Mesodermal cell (in vitro differentiated cells): Measurements from ENCODE around the gene PAN2.
"Not testable (repeated sequence)": the region's sequence is repeated elsewhere in the genome, so short reads cannot be mapped to it uniquely, and the experiment has no call there.

Experiments used
- H3K27ac ChIP-seq: 2 replicates; pipeline ENCODE4 v1.7.0; 2013; ENCODE audit warnings: mild to moderate bottlenecking, low read depth, low read length, moderate library complexity; ENCODE audit not compliant: severe bottlenecking
- H3K36me3 ChIP-seq: 2 replicates; pipeline ENCODE4 v1.7.1; 2013; ENCODE audit warnings: mild to moderate bottlenecking, low read length, moderate library complexity; ENCODE audit not compliant: control insufficient read depth, insufficient read depth
- H3K4me1 ChIP-seq: one replicate; pipeline ENCODE4 v1.7.1; 2013; ENCODE audit warnings: mild to moderate bottlenecking, low read length; ENCODE audit not compliant: insufficient read depth, control insufficient read depth, poor library complexity, severe bottlenecking
- H3K4me3 ChIP-seq: 2 replicates; pipeline ENCODE4 v1.7.0; 2013; ENCODE audit warnings: low read length, control low read depth, mild to moderate bottlenecking; ENCODE audit not compliant: insufficient read depth, poor library complexity, severe bottlenecking; ENCODE audit errors: extremely low read depth
- H3K9me3 ChIP-seq: 2 replicates; pipeline ENCODE4 v1.7.1; 2013; ENCODE audit warnings: mild to moderate bottlenecking, low read length, moderate library complexity; ENCODE audit not compliant: control insufficient read depth
- WGBS, 2 experiments: methylation state at CpG; one replicate each; pipeline ENCODE4 v1.1.5; 2013; ENCODE audit warnings: missing lambda C conversion rate in 2 of 2; ENCODE audit not compliant: insufficient coverage in 2 of 2; 5-methylcytosine and 5-hydroxymethylcytosine counted together

The PAN2 gene

DNA sequence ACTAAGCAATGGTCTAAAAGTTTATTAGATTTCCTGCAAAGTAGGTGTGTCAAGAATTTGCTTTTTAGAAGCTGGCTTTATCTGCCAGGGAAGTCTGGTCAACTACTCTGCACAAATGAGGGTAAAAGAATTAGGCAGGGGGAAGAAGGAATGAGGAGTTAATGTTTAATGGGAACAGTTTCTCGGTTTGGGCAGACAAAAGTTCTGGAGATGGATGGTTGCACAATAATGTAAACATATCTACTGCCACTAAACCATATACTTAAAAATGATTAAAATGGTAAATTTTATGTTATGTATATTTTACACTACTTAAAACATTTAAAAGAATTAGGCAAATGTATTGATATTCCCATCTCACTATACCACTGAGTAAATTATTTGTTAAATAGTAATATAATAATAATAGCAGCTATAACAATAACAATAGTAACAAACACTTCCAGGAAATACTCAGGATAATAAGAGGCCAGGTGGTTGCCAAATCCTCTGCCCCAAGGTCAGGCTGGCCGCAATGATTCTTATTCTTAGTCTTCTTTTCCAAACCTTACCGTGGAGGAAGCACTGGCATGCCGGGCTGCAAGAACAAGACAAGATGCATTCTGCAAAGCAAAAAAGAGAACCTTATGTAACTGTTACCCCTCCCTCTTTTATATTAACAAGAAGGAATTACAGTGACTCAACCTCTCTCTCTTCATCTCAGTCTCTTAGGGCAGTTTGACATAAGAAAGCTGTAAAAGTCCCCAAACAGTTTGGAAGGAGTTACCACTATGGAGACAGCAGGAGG, 47.6 kb downstream of the PAN2 start:
- H3K27ac ChIP-seq: no peak overlapping the region
- no peaks in the 10 kb centered on the region for H3K9me3 ChIP-seq
- H3K36me3 ChIP-seq: peaks cover 84% of the 10 kb centered on the region
- no peak overlapping the region for H3K4me3 ChIP-seq
- no peaks in the 10 kb centered on the region for H3K4me1 ChIP-seq
- 90 to 93% methylated on average over 2 to 3 of the region's 4 CpGs for WGBS, 2 experiments

DNA sequence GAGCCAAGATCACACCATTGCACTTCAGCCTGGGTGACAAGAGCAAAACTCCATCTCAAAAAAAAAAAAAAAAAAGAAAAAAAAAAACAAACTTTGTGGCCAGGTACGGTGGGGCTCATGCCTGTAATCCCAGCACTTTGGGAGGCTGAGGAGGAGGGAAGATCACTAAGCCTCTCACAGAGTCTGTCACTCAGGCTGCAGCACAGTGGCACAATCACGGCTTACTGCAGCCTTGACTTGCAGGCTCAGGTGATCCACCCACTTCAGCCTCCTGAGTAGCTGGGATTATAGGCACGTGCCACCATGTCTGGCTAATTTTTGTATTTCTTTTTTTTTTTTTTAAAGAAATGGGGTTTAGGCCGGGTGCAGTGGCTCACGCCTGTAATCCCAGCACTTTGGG, 49.5 kb downstream of the PAN2 start:
- not testable (repeated sequence) for H3K27ac ChIP-seq, H3K9me3 ChIP-seq, H3K4me1 ChIP-seq, H3K4me3 ChIP-seq
- peaks cover 85% of the 10 kb centered on the region for H3K36me3 ChIP-seq
- 88 to 92% methylated on average over 4 of the region's 5 CpGs for WGBS, 2 experiments

DNA sequence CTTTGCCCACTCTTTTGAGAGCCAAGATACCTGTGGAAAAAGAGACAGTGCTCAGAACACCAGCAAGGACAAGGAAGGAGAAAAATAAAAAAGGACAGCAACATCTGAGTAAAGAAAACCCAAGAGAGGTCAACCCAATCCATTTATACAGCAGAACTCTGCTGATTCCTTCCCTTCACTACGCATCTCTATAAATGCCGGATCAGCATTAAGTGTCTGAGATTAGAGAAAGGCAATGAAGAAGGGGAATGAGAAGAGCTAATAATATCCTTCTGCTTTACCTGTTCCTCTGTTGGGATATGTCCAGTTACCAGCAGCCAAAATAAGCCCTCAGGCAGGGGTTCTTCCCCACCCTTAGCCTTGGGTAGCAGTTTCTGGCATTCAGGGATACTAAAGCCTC, 51.2 kb downstream of the PAN2 start:
- H3K4me3 ChIP-seq: no peak overlapping the region
- H3K27ac ChIP-seq: no peak overlapping the region
- WGBS, 2 experiments: no CpG with 5 or more reads among the region's 2 CpGs
- H3K9me3 ChIP-seq: no peaks in the 10 kb centered on the region
- H3K4me1 ChIP-seq: no peaks in the 10 kb centered on the region
- peaks cover 91% of the 10 kb centered on the region for H3K36me3 ChIP-seq

DNA sequence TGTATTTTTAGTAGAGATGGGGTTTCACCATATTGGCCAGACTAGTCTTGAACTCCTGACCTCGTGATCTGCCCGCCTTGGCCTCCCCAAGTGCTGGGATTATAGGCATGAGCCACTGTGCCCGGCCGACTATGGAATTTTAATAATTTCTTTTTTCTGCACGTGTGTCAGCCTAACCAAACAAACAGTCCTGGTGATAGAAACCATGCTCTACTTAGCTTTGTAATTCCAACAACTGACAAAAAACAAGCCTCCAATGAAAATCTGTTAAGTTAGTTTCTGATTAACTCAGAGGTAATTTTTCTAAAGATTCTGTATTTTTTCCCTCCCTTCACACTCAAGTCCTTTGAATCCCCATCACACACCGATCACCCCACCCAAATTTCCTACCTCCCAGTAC, 51.8 kb downstream of the PAN2 start:
- no peaks in the 10 kb centered on the region for H3K4me1 ChIP-seq
- H3K9me3 ChIP-seq: no peaks in the 10 kb centered on the region
- peaks cover 94% of the 10 kb centered on the region for H3K36me3 ChIP-seq
- WGBS, 2 experiments: 94 to 100% methylated on average over 2 to 5 of the region's 6 CpGs
- no peak overlapping the region for H3K4me3 ChIP-seq
- H3K27ac ChIP-seq: no peak overlapping the region

DNA sequence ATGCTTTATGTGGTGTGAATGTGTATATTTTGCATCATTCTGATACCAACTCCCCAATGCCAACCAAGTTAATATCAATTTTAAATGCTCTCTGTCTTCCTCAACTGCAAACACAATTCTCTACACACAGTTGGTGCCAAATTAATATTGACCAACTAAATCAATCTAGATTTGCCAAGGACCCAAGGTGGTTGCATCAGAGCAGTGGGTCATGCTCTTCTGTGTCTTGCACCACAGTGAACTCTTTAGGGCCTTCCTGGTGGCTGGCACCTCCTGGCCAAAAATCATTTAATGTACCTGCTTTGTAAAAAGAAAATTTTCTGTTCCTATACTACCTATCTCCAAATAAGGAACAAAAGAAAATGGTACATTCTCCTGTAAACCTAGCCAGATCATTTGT, 53.0 kb downstream of the PAN2 start:
- H3K4me3 ChIP-seq: no peak overlapping the region
- H3K36me3 ChIP-seq: peaks cover 87% of the 10 kb centered on the region
- no peaks in the 10 kb centered on the region for H3K4me1 ChIP-seq
- H3K9me3 ChIP-seq: no peaks in the 10 kb centered on the region
- no peak overlapping the region for H3K27ac ChIP-seq

DNA sequence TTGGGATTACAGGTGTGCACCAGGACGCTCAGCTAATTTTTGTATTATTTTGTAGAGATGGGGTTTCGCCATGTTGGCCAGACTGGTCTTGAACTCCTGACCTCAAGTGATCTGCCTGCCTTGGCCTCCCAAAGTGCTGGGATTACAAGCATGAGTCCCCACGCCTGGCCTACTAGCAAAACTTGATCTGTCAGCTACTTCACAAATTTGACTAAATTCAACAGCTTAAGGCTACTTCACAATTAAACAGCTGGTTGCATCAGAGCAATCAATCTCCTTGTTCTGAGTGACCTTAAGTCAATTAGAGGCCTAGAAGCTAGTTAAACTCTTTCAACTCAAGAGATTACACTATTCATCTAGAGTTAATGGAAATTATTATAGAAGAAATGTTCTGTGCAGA, 54.9 kb downstream of the PAN2 start:
- 100% methylated on average over 1 to 2 of the region's 3 CpGs for WGBS, 2 experiments
- H3K9me3 ChIP-seq: no peaks in the 10 kb centered on the region
- no peak overlapping the region for H3K27ac ChIP-seq
- peaks cover 91% of the 10 kb centered on the region for H3K36me3 ChIP-seq
- no peak overlapping the region for H3K4me3 ChIP-seq
- H3K4me1 ChIP-seq: no peaks in the 10 kb centered on the region

DNA sequence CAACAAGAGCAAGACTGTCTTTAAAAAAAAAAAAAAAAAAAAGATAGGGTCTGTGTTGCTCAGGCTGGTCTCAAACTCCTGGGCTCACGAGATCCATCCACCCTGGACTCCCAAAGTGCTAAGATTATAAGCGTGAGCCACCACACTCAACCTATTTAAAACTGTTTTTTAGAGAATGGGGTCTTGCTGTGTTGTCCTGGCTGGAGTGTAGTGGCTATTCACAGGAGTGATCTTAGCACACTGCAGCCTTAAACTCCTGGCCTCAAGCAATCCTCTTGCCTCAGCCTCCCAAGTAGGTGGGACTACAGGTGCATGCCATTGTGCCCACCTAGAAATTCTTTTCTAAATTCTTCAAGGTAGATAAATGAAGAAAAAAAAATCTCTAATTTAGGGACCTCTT, 59.5 kb downstream of the PAN2 start:
- Histone ChIP-seq H3K4me3 (no peak overlapping the region), H3K27ac (no peak overlapping the region), H3K9me3 (no peaks in the 10 kb centered on the region), H3K4me1 (no peaks in the 10 kb centered on the region), H3K36me3 (peaks cover 84% of the 10 kb centered on the region)
- no CpG with 5 or more reads among the region's 2 CpGs for WGBS, 2 experiments

DNA sequence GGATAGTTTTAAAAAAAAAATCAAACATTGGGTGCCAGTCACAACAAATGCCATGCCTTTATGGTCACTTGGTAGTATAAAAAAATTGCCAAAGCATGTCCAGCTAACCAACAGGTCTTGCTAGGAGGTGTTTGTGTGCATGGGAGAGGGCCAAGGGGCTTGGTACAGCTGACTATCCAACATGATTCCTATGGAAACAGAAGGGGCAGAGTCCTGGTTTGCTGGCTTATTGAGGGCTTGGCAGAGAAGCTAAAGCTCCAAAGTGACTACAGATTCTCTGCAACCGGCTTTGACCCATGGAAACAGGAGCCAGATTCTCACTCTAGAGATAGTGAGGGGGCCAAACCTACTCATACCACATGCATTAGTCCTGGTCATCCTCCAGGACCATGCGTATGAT, 61.3 kb downstream of the PAN2 start:
- H3K27ac ChIP-seq, H3K9me3 ChIP-seq, H3K4me1 ChIP-seq, H3K4me3 ChIP-seq: not testable (repeated sequence)
- peaks cover 71% of the 10 kb centered on the region for H3K36me3 ChIP-seq
- 100% methylated on average over 1 of the region's 2 CpGs; no CpG with 5 or more reads in 1 of the 2 experiments for WGBS, 2 experiments

DNA sequence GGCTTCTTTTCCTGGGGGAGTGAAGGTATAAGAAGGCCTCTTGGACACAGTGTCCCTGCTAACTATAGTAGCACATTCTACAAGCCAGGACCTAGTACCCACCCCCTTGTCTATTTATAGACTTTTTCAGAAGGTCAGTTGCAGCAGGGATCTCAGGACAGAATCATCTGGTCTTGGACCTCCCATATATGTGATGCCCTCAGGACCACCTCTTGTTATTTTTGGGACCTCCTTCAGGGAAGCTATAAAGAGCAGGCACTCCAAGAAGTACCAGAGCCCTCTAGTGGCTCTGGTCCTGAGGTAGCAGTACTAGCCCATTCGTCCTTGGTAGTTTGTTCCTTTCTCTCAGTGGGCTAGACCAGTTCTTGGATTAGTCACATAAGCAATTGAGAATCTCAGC, 62.8 kb downstream of the PAN2 start:
- Histone ChIP-seq H3K36me3 (peaks cover 65% of the 10 kb centered on the region), H3K27ac (no peak overlapping the region), H3K4me3 (no peak overlapping the region), H3K9me3 (no peaks in the 10 kb centered on the region), H3K4me1 (peaks cover 4% of the 10 kb centered on the region)
- WGBS, 2 experiments: 40 to 60% methylated on average over 1 of the region's 1 CpG

DNA sequence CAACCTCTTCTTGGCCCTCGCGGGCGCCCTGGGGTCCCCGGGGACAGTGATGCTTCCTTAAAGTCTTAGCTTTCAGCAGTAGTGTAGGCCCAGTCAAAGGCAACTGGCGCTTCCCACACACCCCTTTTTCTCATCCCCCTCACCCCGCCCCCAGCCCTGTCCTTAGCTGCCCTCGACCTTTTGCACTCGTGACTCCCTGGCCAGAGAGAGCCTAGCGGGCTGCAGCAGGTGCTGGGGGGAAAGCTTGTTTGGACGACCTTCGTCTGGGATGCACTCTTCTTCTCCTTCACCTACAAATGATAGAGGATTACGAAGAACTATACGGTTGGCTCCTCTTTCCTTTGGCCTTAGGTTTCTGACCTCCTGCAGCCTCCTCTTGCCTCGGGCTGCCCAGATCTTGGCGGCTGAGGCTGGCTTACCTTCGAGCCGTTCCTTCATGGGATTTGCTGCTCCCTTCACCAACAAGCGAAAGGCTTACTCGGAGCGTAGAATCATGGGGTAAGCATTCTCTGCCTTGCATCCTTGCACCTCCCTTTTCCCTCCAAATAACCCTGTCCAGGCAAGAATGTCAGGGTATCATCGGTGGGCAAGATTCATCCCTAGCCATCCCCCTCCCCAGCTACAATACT, 66.2 kb downstream of the PAN2 start:
- Histone ChIP-seq H3K4me3 (peak overlapping the region; percentile 64), H3K4me1 (peaks cover 4% of the 10 kb centered on the region), H3K9me3 (no peaks in the 10 kb centered on the region), H3K36me3 (peaks cover 32% of the 10 kb centered on the region), H3K27ac (peak overlapping the region; percentile 95)
- WGBS, 2 experiments: 38% methylated on average over 9 to 15 of the region's 21 CpGs

DNA sequence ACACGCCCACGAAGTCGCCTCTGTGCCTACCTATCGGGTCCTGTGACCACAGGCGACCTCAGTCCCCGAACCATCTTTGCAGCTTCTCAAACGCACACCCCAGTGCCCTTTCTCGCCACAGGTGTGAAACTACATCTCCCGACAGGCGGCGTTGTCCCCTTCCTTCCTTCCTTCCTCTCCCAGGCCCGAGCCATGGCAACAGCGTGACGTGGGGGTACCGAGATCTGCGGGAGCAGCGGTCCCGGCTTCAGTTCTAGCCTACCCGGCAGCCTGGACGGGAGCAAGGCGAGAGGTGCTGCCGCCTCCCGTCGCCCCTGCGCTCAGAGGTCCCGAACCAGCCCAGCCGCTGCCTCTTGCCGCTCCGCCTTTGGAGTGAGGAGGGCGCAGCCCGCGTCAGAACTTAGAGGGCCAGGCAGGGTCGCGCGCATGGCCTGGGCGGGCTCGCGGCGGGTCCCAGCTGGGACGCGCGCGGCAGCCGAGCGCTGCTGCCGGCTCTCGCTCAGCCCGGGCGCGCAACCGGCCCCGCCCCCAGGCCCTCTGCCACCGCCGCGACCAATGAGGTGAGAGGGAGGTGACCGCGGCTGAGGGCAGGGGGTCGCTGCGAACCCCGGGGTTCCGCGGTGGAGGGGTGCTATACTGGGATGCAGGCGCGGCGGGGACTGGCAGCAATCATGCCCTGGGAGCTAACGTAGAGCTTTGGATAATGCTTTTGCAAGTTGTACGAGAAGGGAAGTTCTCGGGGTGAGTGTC, 66.9 kb downstream of the PAN2 start, which contains the start of gene COQ10A:
COQ10A (plus strand) TSS at position 250 of the 750 bp plus-strand sequence; CDS start at position 427, 177 bp downstream.
- WGBS, 2 experiments: 0 to 1% methylated on average over 56 to 64 of the region's 68 CpGs
- H3K9me3 ChIP-seq: no peaks in the 10 kb centered on the region
- peaks cover 25% of the 10 kb centered on the region for H3K36me3 ChIP-seq
- H3K4me1 ChIP-seq: peaks cover 4% of the 10 kb centered on the region
- H3K27ac ChIP-seq: peak within 1 kb of the TSS; percentile 95
- peak within 1 kb of the TSS; percentile 64 for H3K4me3 ChIP-seq
